ENCODE measurements around the gene MRPS22.

MRPS22 gene

DNA sequence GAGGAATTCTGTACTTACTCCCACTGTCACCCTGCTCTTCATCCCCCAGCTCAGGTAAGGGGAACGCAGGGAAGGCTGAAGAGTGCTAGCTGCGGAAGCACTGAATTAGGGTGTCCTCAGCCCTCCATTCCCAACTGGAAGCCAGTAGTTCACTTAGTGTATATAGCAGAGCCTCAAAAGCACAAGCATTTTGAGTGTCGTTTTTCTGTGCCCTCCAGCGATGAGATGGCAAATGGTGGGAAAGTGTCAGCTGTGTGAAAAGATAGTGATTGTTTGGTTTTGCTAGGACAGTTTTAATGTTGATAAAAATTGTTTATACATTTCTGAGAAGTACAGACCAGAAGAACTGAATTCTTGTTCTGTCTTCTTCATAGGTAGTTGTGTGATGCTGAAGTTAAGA is 10.8 kb downstream of the MRPS22 start:
- TF ChIP-seq L3MBTL2 (conservative IDR thresholded peaks at IDR 0.05), result no peak
- TF ChIP-seq, protein P1, sequence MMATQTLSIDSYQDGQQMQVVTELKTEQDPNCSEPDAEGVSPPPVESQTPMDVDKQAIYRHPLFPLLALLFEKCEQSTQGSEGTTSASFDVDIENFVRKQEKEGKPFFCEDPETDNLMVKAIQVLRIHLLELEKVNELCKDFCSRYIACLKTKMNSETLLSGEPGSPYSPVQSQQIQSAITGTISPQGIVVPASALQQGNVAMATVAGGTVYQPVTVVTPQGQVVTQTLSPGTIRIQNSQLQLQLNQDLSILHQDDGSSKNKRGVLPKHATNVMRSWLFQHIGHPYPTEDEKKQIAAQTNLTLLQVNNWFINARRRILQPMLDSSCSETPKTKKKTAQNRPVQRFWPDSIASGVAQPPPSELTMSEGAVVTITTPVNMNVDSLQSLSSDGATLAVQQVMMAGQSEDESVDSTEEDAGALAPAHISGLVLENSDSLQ (IDR thresholded peaks at IDR 0.05), result no peak
- no peak for TF ChIP-seq SP1 (IDR thresholded peaks at IDR 0.05)
- no peak for TF ChIP-seq FOXA1 (IDR thresholded peaks at IDR 0.05)
- no peak for TF ChIP-seq ZNF384 (IDR thresholded peaks at IDR 0.05)
- no peak for TF ChIP-seq ELF4 (IDR thresholded peaks at IDR 0.05)
- no peak for TF ChIP-seq FOXK2 (IDR thresholded peaks at IDR 0.05)
- TF ChIP-seq CTBP1 (IDR thresholded peaks at IDR 0.05; ENCODE audit: borderline replicate concordance), result no peak
- no peak for TF ChIP-seq NFRKB (IDR thresholded peaks at IDR 0.05)
- TF ChIP-seq TARDBP (IDR thresholded peaks at IDR 0.05), result no peak
- TF ChIP-seq FOXM1 (IDR thresholded peaks at IDR 0.05; ENCODE audit: borderline replicate concordance), result no peak
- TF ChIP-seq ARNT (IDR thresholded peaks at IDR 0.05), result no peak
- TF ChIP-seq LEF1 (IDR thresholded peaks at IDR 0.05; ENCODE audit: borderline replicate concordance), result no peak
- no peak for TF ChIP-seq SUZ12 (IDR thresholded peaks at IDR 0.05)
- TF ChIP-seq BHLHE40 (IDR thresholded peaks at IDR 0.05; ENCODE audit: borderline replicate concordance), result no peak
- DNase-seq (ENCODE audit: extremely low spot score), result no peak
- POLR2A ChIA-PET, result no interaction called here
- CTCF ChIA-PET, result interaction anchor here (1.0 to 2.5 kb wide), 8 partner anchors 8 to 440 kb away, joined by 3 to 12 read pairs (median 4); partner anchors contain the start of gene MRPS22

DNA sequence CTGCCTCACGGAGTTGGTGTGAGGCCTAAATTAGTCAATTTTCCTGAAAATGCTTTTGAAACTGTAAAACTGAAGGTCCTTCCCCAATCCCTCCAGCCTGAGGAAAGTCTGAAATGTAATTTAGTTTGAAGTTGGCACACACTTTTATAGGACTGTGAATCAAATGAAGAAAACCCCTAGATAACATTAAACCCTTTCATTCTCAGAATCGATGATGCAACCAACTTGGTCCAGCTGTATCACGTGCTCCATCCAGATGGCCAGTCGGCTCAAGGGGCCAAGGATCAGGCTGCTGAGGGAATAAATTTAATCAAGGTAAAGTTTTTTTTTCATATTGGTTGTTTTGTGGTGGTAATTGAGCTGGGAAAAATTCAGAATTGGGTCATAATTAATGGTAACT is 11.7 kb downstream of the MRPS22 start:
- POLR2A ChIA-PET, result no interaction called here
- CTCF ChIA-PET, result interaction anchor here (2.5 kb wide), 1 partner anchor 10 kb away, joined by 12 read pairs; no protein-coding TSS in a partner anchor
- DNase-seq (ENCODE audit: extremely low spot score), result no peak
- TF ChIP-seq NFRKB (IDR thresholded peaks at IDR 0.05) (no peak), ZNF384 (IDR thresholded peaks at IDR 0.05) (no peak), SP1 (IDR thresholded peaks at IDR 0.05) (no peak), TARDBP (IDR thresholded peaks at IDR 0.05) (no peak), BHLHE40 (IDR thresholded peaks at IDR 0.05; ENCODE audit: borderline replicate concordance) (no peak), FOXA1 (IDR thresholded peaks at IDR 0.05) (no peak), LEF1 (IDR thresholded peaks at IDR 0.05; ENCODE audit: borderline replicate concordance) (no peak), SUZ12 (IDR thresholded peaks at IDR 0.05) (no peak), L3MBTL2 (conservative IDR thresholded peaks at IDR 0.05) (no peak), FOXK2 (IDR thresholded peaks at IDR 0.05) (no peak)
- TF ChIP-seq, protein P1 (IDR thresholded peaks at IDR 0.05), result no peak

DNA sequence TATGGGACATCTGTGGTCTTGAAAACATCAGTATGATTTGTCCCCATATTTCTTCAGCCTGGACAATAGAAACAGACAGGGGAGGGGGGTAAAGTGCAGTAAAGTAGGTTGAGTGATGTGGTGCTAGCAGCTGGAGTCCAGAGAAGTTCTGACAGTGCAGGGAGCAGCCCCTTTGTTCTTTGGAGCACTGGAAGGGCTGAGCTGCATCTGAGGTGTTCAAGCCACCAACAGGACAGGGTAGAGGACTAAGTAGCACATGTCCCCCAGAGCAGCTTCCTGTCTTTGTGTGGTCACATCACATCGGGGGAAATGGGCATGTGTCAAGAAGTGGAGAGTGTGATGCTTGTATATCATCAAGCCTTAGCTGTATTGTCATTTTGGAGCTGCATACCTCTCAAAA is 12.1 kb downstream of the MRPS22 start:
- DNase-seq (ENCODE audit: extremely low spot score), result no peak
- TF ChIP-seq NFRKB (IDR thresholded peaks at IDR 0.05) (no peak), LEF1 (IDR thresholded peaks at IDR 0.05; ENCODE audit: borderline replicate concordance) (no peak), SP1 (IDR thresholded peaks at IDR 0.05) (no peak), TARDBP (IDR thresholded peaks at IDR 0.05) (no peak), SUZ12 (IDR thresholded peaks at IDR 0.05) (no peak), CTBP1 (IDR thresholded peaks at IDR 0.05; ENCODE audit: borderline replicate concordance) (no peak), HDGF (IDR thresholded peaks at IDR 0.05; ENCODE audit: borderline replicate concordance) (no peak), FOXM1 (IDR thresholded peaks at IDR 0.05; ENCODE audit: borderline replicate concordance) (no peak), ARNT (IDR thresholded peaks at IDR 0.05) (no peak), L3MBTL2 (conservative IDR thresholded peaks at IDR 0.05) (no peak), BHLHE40 (IDR thresholded peaks at IDR 0.05; ENCODE audit: borderline replicate concordance) (no peak), ELF4 (IDR thresholded peaks at IDR 0.05) (no peak), FOXA1 (IDR thresholded peaks at IDR 0.05) (no peak), FOXK2 (IDR thresholded peaks at IDR 0.05) (no peak), ZNF384 (IDR thresholded peaks at IDR 0.05) (no peak)
- TF ChIP-seq, protein P1 (IDR thresholded peaks at IDR 0.05), result no peak
- CTCF ChIA-PET, result interaction anchor here (2.5 kb wide), 1 partner anchor 10 kb away, joined by 12 read pairs; no protein-coding TSS in a partner anchor
- POLR2A ChIA-PET, result no interaction called here

DNA sequence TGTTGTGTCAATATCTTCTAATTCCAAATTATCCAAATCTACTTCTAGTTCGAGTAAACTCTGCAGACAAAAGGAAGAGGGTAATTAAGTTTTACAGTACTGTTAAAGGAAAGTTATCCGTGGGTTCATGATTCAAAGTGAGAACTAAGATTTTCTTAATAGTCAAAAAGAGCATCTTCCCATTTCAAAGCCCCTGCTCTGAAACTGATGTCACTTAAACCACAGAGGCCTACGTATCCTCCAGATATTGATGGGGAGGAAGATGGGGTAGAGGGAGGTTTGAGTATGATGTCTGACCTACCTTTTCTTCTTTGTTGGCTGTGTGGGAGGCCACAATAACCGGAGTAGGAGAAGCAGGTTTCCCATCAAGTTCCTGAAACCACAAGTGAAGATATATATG is 14.1 kb downstream of the MRPS22 start:
- no peak for TF ChIP-seq FOXM1 (IDR thresholded peaks at IDR 0.05; ENCODE audit: borderline replicate concordance)
- no peak for TF ChIP-seq TARDBP (IDR thresholded peaks at IDR 0.05)
- TF ChIP-seq NFRKB (IDR thresholded peaks at IDR 0.05), result no peak
- TF ChIP-seq HDGF (IDR thresholded peaks at IDR 0.05; ENCODE audit: borderline replicate concordance), result no peak
- no peak for TF ChIP-seq LEF1 (IDR thresholded peaks at IDR 0.05; ENCODE audit: borderline replicate concordance)
- no peak for TF ChIP-seq L3MBTL2 (conservative IDR thresholded peaks at IDR 0.05)
- TF ChIP-seq, protein P1 (IDR thresholded peaks at IDR 0.05), result no peak
- no peak for DNase-seq (ENCODE audit: extremely low spot score)
- POLR2A ChIA-PET, result no interaction called here
- CTCF ChIA-PET, result no interaction called here

DNA sequence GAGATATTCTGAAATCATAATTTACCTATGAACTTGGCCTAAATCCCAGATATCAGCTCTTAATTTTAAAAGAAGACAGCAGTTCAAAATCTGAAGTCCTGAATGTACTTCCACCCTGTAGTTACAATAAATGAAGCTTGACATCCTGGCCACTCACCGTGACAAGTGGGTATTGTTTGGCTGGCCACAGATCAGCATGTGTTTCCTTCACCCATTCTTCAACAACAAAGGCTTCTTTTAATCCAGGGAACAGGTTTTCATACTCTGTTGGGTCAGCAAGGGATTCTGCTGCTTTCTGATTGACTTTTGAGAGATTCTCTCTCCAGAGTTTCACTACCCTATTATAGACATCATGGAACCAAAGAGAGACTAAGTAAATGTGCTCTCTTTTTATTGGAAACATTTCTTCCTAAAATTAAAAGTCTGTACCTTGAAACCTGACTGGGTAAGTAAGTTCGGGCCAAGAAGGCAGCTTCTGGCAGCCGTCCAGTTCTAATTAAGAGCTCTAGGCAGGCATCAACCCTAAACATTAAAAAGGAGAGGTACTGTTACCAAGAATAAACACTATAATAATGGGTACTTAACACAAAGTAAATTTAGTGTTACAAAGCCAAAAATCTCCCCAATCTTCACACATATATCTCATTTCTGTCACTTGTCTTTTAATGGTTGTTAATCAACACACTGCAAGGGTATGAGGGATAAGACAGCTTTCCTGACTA is 15.2 kb downstream of the MRPS22 start:
- no peak for DNase-seq (ENCODE audit: extremely low spot score)
- TF ChIP-seq, protein P1 (IDR thresholded peaks at IDR 0.05), result no peak
- TF ChIP-seq SP1 (IDR thresholded peaks at IDR 0.05) (no peak), LEF1 (IDR thresholded peaks at IDR 0.05; ENCODE audit: borderline replicate concordance) (no peak), SUZ12 (IDR thresholded peaks at IDR 0.05) (no peak), CTBP1 (IDR thresholded peaks at IDR 0.05; ENCODE audit: borderline replicate concordance) (no peak), FOXK2 (IDR thresholded peaks at IDR 0.05) (no peak), ZNF384 (IDR thresholded peaks at IDR 0.05) (no peak), BHLHE40 (IDR thresholded peaks at IDR 0.05; ENCODE audit: borderline replicate concordance) (no peak), TARDBP (IDR thresholded peaks at IDR 0.05) (no peak), ARNT (IDR thresholded peaks at IDR 0.05) (no peak), FOXM1 (IDR thresholded peaks at IDR 0.05; ENCODE audit: borderline replicate concordance) (no peak), ELF4 (IDR thresholded peaks at IDR 0.05) (no peak), HDGF (IDR thresholded peaks at IDR 0.05; ENCODE audit: borderline replicate concordance) (no peak), L3MBTL2 (conservative IDR thresholded peaks at IDR 0.05) (no peak), NFRKB (IDR thresholded peaks at IDR 0.05) (no peak), FOXA1 (IDR thresholded peaks at IDR 0.05) (no peak)
- POLR2A ChIA-PET, result no interaction called here
- CTCF ChIA-PET, result no interaction called here

All from HEK293T (cell line).